GM19455 (cell line): Measurements from ENCODE around the gene CDON.

ENCODE experiments used
- ATAC-seq: cut with Tn5 transposase; IDR thresholded peaks from one replicate; pipeline ENCODE4 v1.9.1; 2021; ENCODE audit not compliant: unreplicated experiment

CDON gene

GRCh38 chr11:125959511-125959910, 103.2 kb downstream of the CDON start:
- no peak for ATAC-seq

GRCh38 chr11:125958872-125959400, 103.7 kb downstream of the CDON start:
- ATAC-seq, result no peak

- ATAC-seq, result no peak
Measured at GRCh38 chr11:125957618-125958332, 104.9 kb downstream of the CDON start.

DNA sequence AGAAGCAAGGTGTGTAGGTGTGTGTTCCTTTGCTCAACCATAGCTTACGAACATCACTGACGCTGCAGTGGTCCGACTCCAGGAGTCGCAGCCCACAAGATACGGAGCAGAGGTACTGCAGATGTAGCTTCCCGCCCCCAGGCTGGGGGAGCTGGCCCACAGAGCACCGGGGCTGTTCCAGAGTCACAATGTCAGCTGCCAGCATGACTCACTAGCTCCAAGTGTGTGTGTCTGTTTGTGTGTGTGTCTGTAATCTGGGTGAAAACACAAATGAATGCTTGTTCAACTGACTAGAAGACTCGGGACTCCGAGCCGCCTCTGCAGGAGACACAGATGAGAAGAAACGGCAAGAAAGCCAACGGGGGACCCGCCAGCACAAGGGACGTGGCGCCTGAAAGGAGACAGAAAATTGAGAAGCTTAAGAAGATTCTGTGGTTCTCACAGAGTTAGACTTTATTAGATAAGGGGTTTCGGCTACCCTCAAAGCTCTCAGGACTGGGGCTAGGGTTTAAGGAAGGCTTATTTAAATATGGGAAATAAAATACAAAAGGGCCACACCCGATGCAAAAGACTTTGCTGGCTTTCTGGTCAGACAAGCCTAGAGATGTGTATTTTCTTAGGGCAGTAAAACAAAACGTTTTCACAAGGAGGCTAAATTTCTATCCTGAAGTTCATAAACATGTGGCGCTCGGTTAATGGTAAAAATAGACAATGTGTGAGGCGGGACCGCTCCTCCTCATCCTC, 106.1 kb downstream of the CDON start:
- no peak for ATAC-seq

DNA sequence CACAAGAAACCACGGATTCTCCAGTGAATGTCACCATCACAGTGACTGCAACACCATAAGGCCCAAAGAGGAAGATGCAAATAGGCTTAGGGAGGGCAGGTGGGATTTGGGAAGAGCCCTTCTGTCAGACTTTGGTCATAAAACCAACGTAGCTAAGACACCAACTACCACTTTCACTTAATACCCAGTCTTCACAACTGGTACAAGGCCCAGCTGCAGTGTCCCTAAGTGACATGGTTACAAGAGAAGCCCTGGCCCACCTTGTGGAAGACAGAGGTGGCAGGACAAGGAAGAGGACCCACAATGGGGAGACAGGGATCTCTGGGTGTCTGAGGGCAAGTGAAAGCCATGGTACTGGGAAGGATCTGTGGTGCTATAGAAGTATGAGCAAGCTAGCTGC, 106.8 kb downstream of the CDON start:
- no peak for ATAC-seq

DNA sequence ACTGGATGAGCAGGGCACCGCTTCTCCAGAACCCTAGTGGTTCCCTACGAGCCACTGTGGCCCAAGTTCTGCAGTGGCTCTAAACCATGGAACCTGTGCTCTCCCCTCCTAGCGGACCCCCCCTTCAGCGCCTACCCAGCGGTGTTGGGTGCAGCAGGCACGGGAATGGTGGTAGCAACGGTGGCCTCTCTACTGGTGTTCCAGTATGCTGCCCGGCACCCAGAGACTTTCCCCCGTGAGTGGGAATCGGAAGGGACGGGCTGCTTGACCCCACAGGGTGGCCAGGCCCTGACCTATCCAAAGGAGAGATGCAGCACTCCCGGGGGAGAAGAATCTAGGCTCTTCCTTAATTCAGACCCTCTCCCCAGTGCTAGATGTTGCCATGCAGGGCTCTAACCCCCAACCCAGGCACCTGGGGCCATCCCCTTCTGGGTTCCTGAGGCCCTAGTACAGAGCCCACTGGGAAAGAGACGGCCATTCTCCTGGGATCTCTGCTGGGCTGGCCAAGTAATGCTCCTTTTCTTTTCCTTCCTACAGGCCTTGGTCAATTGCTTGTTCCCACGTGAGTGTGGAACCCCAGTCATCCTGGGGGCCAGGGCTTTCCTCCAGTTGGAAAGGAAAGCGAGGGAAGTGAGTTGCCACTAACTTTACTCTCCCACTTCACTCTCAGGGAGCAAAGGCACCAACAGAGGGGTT, 107.6 kb downstream of the CDON start:
- no peak for ATAC-seq

- ATAC-seq, result no peak
Measured at GRCh38 chr11:125954123-125954944, 108.3 kb downstream of the CDON start.

- no peak for ATAC-seq
Measured at GRCh38 chr11:125953401-125953935, 109.2 kb downstream of the CDON start.

DNA sequence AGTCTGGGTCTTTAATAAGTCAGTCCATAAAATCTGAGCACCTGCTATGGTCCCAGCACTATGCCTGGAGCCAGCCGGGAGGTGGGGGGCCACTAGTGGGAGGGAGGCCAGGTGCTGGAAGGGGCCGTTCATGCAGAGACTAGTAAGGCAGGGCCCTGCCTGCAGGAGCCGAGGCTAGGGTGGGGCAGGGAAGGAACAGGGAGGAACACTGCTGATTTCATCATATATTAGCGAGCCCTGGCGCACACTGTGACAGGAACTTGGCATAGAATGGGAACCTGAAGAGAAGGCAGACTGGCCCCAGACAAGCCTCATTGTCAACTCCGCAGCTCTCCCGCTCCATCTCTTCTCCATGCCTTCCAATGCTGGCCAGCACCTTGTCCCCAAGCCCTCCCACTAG, 109.7 kb downstream of the CDON start:
- ATAC-seq, result no peak

- no peak for ATAC-seq
Measured at GRCh38 chr11:125952559-125952958, 110.1 kb downstream of the CDON start.

DNA sequence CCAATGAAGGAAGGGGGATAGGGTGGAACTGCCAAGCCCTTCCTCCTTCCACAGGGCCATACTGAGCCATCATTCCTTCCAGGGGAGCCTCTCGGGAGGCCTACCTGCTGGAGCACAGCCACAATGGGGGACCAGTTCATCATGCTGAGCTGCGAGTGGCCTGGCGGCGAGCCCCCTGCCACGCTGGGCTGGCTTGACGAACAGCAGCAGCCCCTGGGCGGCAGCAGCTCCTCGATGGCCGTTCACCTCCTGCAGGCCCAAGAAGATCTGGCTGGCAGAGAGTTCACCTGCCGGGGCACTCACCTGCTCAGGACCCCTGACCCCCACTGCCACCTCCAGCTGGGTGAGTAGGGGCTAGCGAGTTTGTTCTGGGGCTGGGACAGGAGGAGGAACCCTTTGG, 110.9 kb downstream of the CDON start:
- ATAC-seq, result no peak

GRCh38 chr11:125950696-125951651, 111.7 kb downstream of the CDON start:
- ATAC-seq, result no peak

- no peak for ATAC-seq
Measured at GRCh38 chr11:125950178-125950490, 112.5 kb downstream of the CDON start.

- ATAC-seq, result no peak
Measured at GRCh38 chr11:125949271-125950177, 113.1 kb downstream of the CDON start.

DNA sequence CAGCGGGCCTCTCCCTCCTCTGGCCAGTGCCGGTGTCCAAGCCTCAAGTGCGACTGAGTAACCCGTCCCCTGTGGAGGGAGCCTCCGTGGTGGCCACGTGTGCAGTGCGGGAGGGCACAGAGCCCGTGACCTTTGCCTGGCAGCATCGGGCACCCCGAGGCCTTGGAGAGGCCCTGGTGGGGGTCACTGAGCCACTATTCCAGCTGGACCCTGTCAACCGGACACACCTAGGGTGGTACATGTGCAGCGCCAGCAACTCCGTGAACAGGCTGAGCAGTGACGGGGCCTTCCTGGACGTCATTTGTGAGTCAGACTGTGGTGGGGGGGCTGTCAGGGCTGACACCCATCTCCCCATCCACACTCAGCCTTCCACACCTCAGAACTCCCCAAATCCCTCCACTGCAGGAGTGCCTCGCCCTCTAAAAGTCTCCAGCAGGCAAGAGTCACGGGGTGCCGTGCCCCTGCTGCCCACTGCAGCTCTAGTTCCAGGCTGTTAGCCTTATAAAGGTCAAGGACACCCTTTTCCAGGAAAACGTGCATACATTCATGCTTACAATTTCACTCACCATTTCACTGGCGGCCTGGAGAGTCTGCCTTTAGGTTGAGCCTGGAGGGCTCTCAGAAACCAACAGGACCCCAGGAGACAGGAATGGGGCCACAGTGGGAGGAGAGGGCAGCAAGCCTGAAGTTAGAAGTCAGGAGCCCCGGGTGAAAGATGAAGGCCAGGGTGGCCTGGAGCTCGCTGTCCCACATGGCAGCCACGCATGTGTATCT, 114.2 kb downstream of the CDON start:
- ATAC-seq, result no peak

DNA sequence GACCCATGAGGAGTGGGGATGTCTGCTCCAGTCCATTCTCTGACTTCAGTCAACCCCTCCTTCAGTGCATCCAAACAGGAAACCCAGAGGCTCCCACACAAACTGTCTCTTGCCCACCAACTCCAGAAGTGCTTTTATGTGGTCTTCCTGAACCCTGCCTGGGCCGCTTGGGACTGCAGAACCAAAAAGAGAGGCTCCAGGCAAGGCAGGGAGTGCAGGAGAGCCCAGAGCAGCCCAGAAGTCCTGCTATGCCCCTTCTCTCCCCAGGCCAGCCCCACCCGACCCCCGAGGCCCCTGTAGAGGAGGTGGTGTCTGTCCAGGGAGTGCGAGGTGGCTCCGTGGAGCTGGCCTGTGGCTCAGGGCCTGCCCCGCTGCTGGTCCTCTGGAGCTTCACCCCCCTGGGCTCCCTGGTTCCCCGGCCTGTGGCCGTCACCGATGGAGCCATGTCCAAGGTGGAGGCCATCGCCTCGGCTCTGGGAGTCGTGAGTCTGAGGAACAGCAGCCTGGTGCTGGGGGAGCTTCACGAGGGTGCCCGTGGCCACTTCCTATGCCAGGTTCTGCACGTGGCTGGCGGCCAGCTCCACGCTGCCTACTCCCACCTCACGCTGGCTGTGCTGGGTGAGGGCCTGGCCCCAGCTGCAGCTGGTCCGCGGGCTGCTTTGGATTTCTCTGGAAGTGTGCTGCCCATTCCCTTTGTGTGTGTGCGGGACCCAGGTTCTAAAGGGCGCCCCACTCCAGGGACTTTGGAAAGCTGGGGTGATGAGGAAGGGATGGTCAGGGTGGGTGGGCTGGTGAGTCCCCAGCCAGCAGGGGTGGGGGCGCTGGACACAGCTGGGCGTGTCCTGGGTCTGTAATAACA, 115.0 kb downstream of the CDON start:
- ATAC-seq, result no peak
